ENCODE data around the gene DAPK3. TPM values are rescaled to one million over a fixed set of nuclear protein-coding genes. Genes with fewer than 3 reads are reported as not detected.
"Not testable (repeated sequence)": the region's sequence is repeated elsewhere in the genome, so short reads cannot be mapped to it uniquely, and the experiment has no call there.

The DAPK3 gene
- total and polyA plus RNA-seq, 4 donors, result 61.9 to 93.9 (median 79.4) TPM

DNA sequence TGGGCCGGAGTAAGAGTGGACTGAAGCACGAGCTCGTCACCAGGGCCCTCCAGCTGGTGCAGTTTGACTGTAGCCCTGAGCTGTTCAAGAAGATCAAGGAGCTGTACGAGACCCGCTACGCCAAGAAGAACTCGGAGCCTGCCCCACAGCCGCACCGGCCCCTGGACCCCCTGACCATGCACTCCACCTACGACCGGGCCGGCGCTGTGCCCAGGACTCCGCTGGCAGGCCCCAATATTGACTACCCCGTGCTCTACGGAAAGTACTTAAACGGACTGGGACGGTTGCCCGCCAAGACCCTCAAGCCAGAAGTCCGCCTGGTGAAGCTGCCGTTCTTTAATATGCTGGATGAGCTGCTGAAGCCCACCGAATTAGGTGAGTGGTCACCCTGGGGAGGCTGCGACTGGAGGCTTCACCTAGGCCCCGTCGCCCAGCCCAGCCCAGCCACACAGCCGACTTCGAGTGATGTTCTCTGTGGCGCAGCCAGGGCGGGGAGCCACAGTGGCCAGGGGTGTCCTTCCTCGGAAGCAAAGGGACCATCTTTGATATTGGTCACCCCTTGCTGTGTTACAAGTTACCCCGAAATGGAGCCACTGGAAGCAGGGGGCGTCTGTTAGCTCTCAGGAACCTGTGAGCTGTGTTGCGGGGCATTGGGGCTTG is 42.2 kb upstream of the DAPK3 start:
- H3K27me3 ChIP-seq (ENCODE audit: control insufficient read depth in 3 of 3, insufficient read depth in 3 of 3, low read length in 2 of 3), result no peaks in the 10 kb centered on the region
- no peak overlapping the region for H3K9ac ChIP-seq (ENCODE audit: insufficient read depth in 1 of 2, low read length in 2 of 2)
- H3K9me3 ChIP-seq (ENCODE audit: control insufficient read depth in 4 of 4, insufficient read depth in 3 of 4, low read length in 3 of 4), result no peaks in the 10 kb centered on the region
- no peak for TF ChIP-seq CTCF (IDR thresholded peaks at IDR 0.05; ENCODE audit: control extremely low read depth, extremely low read depth)
- peaks cover 0 to 44% (median 11%) of the 10 kb centered on the region in 4 donors for H3K36me3 ChIP-seq (ENCODE audit: control insufficient read depth in 4 of 4, insufficient read depth in 4 of 4, low read length in 4 of 4)
- WGBS, 2 donors, result 96 to 98% methylated on average over 33 of the region's 33 CpGs
- DNase-seq, result no peak
- no peak for ATAC-seq (ENCODE audit: insufficient read depth, low FRiP score)
- no peak overlapping the region for H3K4me3 ChIP-seq
- no peak overlapping the region for H3K27ac ChIP-seq (ENCODE audit: low read depth in 1 of 2, low read length in 1 of 2)
- H3K4me1 ChIP-seq (ENCODE audit: control insufficient read depth in 5 of 5, insufficient read depth in 5 of 5, low read length in 5 of 5), result peaks cover 9 to 41% (median 19%) of the 10 kb centered on the region in 5 donors

GRCh38 chr19:4012092-4012974 is 41.4 kb upstream of the DAPK3 start:
- Histone ChIP-seq H3K4me1 (ENCODE audit: control insufficient read depth in 5 of 5, insufficient read depth in 5 of 5, low read length in 5 of 5) (peaks cover 9 to 41% (median 19%) of the 10 kb centered on the region in 5 donors), H3K36me3 (ENCODE audit: control insufficient read depth in 4 of 4, insufficient read depth in 4 of 4, low read length in 4 of 4) (peaks cover 0 to 43% (median 11%) of the 10 kb centered on the region in 4 donors), H3K27me3 (ENCODE audit: control insufficient read depth in 3 of 3, insufficient read depth in 3 of 3, low read length in 2 of 3) (no peaks in the 10 kb centered on the region), H3K27ac (ENCODE audit: low read depth in 1 of 2, low read length in 1 of 2) (no peak overlapping the region), H3K4me3 (no peak overlapping the region), H3K9me3 (ENCODE audit: control insufficient read depth in 4 of 4, insufficient read depth in 3 of 4, low read length in 3 of 4) (no peaks in the 10 kb centered on the region), H3K9ac (ENCODE audit: insufficient read depth in 1 of 2, low read length in 2 of 2) (no peak overlapping the region)
- DNase-seq, result no peak
- 79 to 87% methylated on average over 25 to 27 of the region's 27 CpGs for WGBS, 2 donors
- no peak for ATAC-seq (ENCODE audit: insufficient read depth, low FRiP score)
- no peak for TF ChIP-seq CTCF (IDR thresholded peaks at IDR 0.05; ENCODE audit: control extremely low read depth, extremely low read depth)

DNA sequence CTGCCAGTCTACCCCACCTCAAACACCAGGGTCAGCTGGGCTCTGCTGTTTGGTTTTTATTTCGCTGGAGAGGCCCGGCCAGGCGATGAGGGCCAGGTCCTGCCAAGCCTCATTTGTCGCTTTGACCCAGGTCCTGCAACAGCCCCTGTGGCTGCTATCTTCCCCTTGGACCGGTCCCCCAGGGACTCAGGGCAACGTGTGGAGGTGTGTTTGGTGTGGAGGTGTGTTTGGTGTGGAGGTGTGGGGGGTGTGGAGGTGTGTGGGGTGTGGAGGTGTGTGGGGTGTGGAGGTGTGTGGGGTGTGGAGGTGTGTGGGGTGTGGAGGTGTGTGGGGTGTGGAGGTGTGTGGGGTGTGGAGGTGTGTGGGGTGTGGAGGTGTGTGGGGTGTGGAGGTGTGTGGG is 40.5 kb upstream of the DAPK3 start:
- 83 to 93% methylated on average over 6 of the region's 6 CpGs for WGBS, 2 donors
- H3K36me3 ChIP-seq (ENCODE audit: control insufficient read depth in 4 of 4, insufficient read depth in 4 of 4, low read length in 4 of 4), result peaks cover 0 to 36% (median 11%) of the 10 kb centered on the region in 4 donors
- H3K9me3 ChIP-seq (ENCODE audit: control insufficient read depth in 4 of 4, insufficient read depth in 3 of 4, low read length in 3 of 4); DNase-seq; H3K9ac ChIP-seq (ENCODE audit: insufficient read depth in 1 of 2, low read length in 2 of 2); ATAC-seq (ENCODE audit: insufficient read depth, low FRiP score); H3K27ac ChIP-seq (ENCODE audit: low read depth in 1 of 2, low read length in 1 of 2); H3K27me3 ChIP-seq (ENCODE audit: control insufficient read depth in 3 of 3, insufficient read depth in 3 of 3, low read length in 2 of 3); H3K4me3 ChIP-seq: not testable (repeated sequence)
- peaks cover 9 to 41% (median 19%) of the 10 kb centered on the region in 5 donors for H3K4me1 ChIP-seq (ENCODE audit: control insufficient read depth in 5 of 5, insufficient read depth in 5 of 5, low read length in 5 of 5)

DNA sequence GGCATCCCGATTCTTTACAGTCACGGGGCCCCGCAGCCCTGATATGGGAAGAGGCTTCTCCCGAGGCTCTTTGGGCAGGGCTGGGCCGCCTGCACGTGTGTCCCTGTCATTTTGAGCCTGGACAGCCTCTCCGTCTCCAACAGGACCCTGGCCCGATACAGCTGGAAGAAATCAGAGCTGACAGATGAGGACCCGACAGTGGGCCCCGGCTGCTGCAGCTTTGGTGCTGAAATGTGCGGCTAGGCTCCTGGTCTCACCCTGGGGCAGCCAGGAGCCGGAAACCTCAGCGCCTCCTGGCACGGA is 39.9 kb upstream of the DAPK3 start:
- Histone ChIP-seq H3K4me1 (ENCODE audit: control insufficient read depth in 5 of 5, insufficient read depth in 5 of 5, low read length in 5 of 5) (peaks cover 9 to 40% (median 19%) of the 10 kb centered on the region in 5 donors), H3K9me3 (ENCODE audit: control insufficient read depth in 4 of 4, insufficient read depth in 3 of 4, low read length in 3 of 4) (no peaks in the 10 kb centered on the region), H3K27me3 (ENCODE audit: control insufficient read depth in 3 of 3, insufficient read depth in 3 of 3, low read length in 2 of 3) (no peaks in the 10 kb centered on the region), H3K9ac (ENCODE audit: insufficient read depth in 1 of 2, low read length in 2 of 2) (no peak overlapping the region), H3K36me3 (ENCODE audit: control insufficient read depth in 4 of 4, insufficient read depth in 4 of 4, low read length in 4 of 4) (peaks cover 0 to 29% (median 8%) of the 10 kb centered on the region in 4 donors), H3K4me3 (no peak overlapping the region), H3K27ac (ENCODE audit: low read depth in 1 of 2, low read length in 1 of 2) (no peak overlapping the region)
- ATAC-seq (ENCODE audit: insufficient read depth, low FRiP score) (no peak), DNase-seq (peak in 1 of 3 donors; percentile 12)
- TF ChIP-seq CTCF (IDR thresholded peaks at IDR 0.05; ENCODE audit: control extremely low read depth, extremely low read depth), result no peak
- WGBS, 2 donors, result 80 to 89% methylated on average over 14 of the region's 14 CpGs

All from lung (tissue), 12 donors.